Measurements from ENCODE around the gene KLHL22. TPM values are rescaled to one million over a fixed set of nuclear protein-coding genes. Genes with fewer than 3 reads are reported as not detected.
A peak's percentile ranks its signal among the peaks of the same experiment; 100 is the strongest.

Gene KLHL22
- total and polyA plus RNA-seq, 2 of the 13 experiments (the other 11 are each of a cell fraction or from before 2014, with no cell fraction given): 10.9 to 14.8 TPM

DNA sequence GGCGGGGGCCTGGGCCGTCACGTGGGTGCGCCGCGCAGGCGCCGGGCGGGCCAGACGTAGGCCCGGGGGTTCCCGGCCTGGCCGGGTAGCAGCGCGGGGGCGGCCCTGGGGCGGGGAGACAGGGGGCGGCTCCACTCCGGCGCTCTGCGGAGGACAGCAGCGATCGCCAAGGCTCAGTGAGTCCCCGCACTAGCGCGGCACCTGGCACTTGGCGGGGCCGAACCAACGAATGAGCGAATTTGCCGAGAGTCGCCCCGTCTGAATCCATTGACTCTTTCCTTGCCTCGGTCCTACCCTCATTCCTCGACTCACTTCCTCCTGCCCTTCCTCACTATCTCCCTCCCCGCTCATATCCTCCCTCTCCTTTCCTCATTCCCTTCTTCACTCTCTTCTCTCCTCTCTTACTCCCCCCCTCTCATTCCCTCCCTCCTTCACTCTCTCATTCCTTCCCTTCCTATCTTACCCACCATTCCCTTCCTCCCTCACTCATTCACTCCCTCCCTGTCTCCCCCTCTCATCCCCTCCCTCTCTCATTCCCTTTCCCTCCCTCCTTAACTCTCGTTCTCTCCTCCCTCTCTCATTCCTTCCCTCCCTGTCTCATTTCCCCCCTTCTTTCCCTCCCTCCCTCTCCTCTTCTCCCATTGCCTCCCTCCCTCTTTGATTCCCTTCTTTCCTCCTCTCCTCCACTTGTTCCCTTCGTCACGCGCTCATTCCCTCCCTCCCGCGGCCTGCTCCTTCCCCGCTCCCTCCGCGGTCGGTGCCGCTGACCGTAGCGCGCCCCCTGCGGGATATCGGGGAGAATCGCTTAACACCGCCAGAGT lies 476 bp upstream of the KLHL22 start (continued):
- peak; percentile 52 for TF ChIP-seq YY1 (IDR thresholded peaks at IDR 0.05; ENCODE audit: insufficient read depth, insufficient replicate concordance, low read depth, low read length)
- TF ChIP-seq POLR2A (IDR thresholded peaks at IDR 0.05; ENCODE audit: insufficient read depth in 1 of 2, low read depth in 2 of 2, low read length in 2 of 2): peak; percentile 85 to 87
- TF ChIP-seq, protein P1, sequence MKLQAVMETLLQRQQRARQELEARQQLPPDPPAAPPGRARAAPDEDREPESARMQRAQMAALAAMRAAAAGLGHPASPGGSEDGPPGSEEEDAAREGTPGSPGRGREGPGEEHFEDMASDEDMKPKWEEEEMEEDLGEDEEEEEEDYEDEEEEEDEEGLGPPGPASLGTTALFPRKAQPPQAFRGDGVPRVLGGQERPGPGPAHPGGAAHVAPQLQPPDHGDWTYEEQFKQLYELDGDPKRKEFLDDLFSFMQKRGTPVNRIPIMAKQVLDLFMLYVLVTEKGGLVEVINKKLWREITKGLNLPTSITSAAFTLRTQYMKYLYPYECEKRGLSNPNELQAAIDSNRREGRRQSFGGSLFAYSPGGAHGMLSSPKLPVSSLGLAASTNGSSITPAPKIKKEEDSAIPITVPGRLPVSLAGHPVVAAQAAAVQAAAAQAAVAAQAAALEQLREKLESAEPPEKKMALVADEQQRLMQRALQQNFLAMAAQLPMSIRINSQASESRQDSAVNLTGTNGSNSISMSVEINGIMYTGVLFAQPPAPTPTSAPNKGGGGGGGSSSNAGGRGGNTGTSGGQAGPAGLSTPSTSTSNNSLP (IDR thresholded peaks at IDR 0.05; ENCODE audit: low read depth, low read length): no peak
- TF ChIP-seq KDM1A (CRISPR knock-in tag; IDR thresholded peaks at IDR 0.05): no peak
- TF ChIP-seq, protein P2, sequence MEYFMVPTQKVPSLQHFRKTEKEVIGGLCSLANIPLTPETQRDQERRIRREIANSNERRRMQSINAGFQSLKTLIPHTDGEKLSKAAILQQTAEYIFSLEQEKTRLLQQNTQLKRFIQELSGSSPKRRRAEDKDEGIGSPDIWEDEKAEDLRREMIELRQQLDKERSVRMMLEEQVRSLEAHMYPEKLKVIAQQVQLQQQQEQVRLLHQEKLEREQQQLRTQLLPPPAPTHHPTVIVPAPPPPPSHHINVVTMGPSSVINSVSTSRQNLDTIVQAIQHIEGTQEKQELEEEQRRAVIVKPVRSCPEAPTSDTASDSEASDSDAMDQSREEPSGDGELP (IDR thresholded peaks at IDR 0.05; ENCODE audit: borderline replicate concordance, low read depth): no peak
- TF ChIP-seq ZNF234 (CRISPR knock-in tag; conservative IDR thresholded peaks at IDR 0.05): no peak
- TF ChIP-seq, protein P3, sequence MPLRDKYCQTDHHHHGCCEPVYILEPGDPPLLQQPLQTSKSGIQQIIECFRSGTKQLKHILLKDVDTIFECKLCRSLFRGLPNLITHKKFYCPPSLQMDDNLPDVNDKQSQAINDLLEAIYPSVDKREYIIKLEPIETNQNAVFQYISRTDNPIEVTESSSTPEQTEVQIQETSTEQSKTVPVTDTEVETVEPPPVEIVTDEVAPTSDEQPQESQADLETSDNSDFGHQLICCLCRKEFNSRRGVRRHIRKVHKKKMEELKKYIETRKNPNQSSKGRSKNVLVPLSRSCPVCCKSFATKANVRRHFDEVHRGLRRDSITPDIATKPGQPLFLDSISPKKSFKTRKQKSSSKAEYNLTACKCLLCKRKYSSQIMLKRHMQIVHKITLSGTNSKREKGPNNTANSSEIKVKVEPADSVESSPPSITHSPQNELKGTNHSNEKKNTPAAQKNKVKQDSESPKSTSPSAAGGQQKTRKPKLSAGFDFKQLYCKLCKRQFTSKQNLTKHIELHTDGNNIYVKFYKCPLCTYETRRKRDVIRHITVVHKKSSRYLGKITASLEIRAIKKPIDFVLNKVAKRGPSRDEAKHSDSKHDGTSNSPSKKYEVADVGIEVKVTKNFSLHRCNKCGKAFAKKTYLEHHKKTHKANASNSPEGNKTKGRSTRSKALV (CRISPR knock-in tag; IDR thresholded peaks at IDR 0.05): no peak
- TF ChIP-seq RNF2 (conservative IDR thresholded peaks at IDR 0.05; ENCODE audit: low read depth): 0 out of 2 replicates have a peak, but pooled peaks have one; percentile 30
- peak; percentile 38; the same call in 1 of the 3 replicates for TF ChIP-seq MXI1 (IDR thresholded peaks at IDR 0.05; ENCODE audit: borderline replicate concordance, low read depth, low read length)
- TF ChIP-seq NBN (conservative IDR thresholded peaks at IDR 0.05): 0 out of 2 replicates have a peak, but pooled peaks have one; percentile 75
- TF ChIP-seq ZNF878 (CRISPR knock-in tag; IDR thresholded peaks at IDR 0.05): no peak
- TF ChIP-seq SP2 (CRISPR knock-in tag; IDR thresholded peaks at IDR 0.05): no peak
- no peak for TF ChIP-seq ZNF597 (CRISPR knock-in tag; IDR thresholded peaks at IDR 0.05)
- no peak for TF ChIP-seq ATF6 (CRISPR knock-in tag; conservative IDR thresholded peaks at IDR 0.05)
- no peak for TF ChIP-seq ZNF558 (CRISPR knock-in tag; IDR thresholded peaks at IDR 0.05; ENCODE audit: borderline replicate concordance)
- TF ChIP-seq SMAD9 (CRISPR knock-in tag; IDR thresholded peaks at IDR 0.05): no peak
- 0 out of 2 replicates have a peak, but pooled peaks have one; percentile 57 for TF ChIP-seq NCOA1 (CRISPR knock-in tag; IDR thresholded peaks at IDR 0.05)
- no peak for TF ChIP-seq ZNF773 (CRISPR knock-in tag; IDR thresholded peaks at IDR 0.05; ENCODE audit: borderline replicate concordance)
- TF ChIP-seq BATF2 (CRISPR knock-in tag; IDR thresholded peaks at IDR 0.05): no peak; the same call in 1 of the 2 replicates
- TF ChIP-seq FOXC1 (CRISPR knock-in tag; IDR thresholded peaks at IDR 0.05; ENCODE audit: borderline replicate concordance): peak; percentile 75
- TF ChIP-seq ZNF841 (CRISPR knock-in tag; IDR thresholded peaks at IDR 0.05; ENCODE audit: borderline replicate concordance): no peak
- peak; percentile 56; the same call in 1 of the 2 replicates for TF ChIP-seq MIXL1 (CRISPR knock-in tag; IDR thresholded peaks at IDR 0.05)
- no peak for TF ChIP-seq ARNT (IDR thresholded peaks at IDR 0.05)

Data from HepG2 (cell line).